ENCODE results near the gene TMEM52.
"Not testable (repeated sequence)": the region's sequence is repeated elsewhere in the genome, so short reads cannot be mapped to it uniquely, and the experiment has no call there.

TMEM52 gene

GRCh38 chr1:1893291-1893985 lies 25.6 kb downstream of the TMEM52 start:
- no peak for DNase-seq

GRCh38 chr1:1892763-1893120 lies 26.3 kb downstream of the TMEM52 start:
- no peak for DNase-seq

- no peak for DNase-seq
Measured at GRCh38 chr1:1892079-1892762, 26.9 kb downstream of the TMEM52 start.

- peak; percentile 74 for DNase-seq
Measured at GRCh38 chr1:1891349-1892078, 27.6 kb downstream of the TMEM52 start.

- DNase-seq: peak; percentile 94
Measured at GRCh38 chr1:1890506-1891348, 28.4 kb downstream of the TMEM52 start, which contains the start of gene GNB1. Gene GNB1, minus strand, starts transcription at chr1:1891087. Its CDS starts 65,634 bp downstream, at chr1:1825453.

GRCh38 chr1:1889847-1890505 lies 29.1 kb downstream of the TMEM52 start:
- peak; percentile 68 for DNase-seq

GRCh38 chr1:1889090-1889750 lies 29.9 kb downstream of the TMEM52 start:
- DNase-seq: no peak

GRCh38 chr1:1883890-1884289 lies 35.2 kb downstream of the TMEM52 start:
- DNase-seq: not testable (repeated sequence)

- no peak for DNase-seq
Measured at GRCh38 chr1:1883092-1883873, 35.8 kb downstream of the TMEM52 start.

GRCh38 chr1:1881727-1882126 lies 37.4 kb downstream of the TMEM52 start:
- no peak for DNase-seq

GRCh38 chr1:1880617-1881312 lies 38.3 kb downstream of the TMEM52 start:
- no peak for DNase-seq

- DNase-seq: no peak
Measured at GRCh38 chr1:1879942-1880341, 39.1 kb downstream of the TMEM52 start.

GRCh38 chr1:1877865-1878436 lies 41.1 kb downstream of the TMEM52 start:
- no peak for DNase-seq

- no peak for DNase-seq
Measured at GRCh38 chr1:1876335-1876930, 42.6 kb downstream of the TMEM52 start.

- DNase-seq: no peak
Measured at GRCh38 chr1:1875932-1876331, 43.1 kb downstream of the TMEM52 start.

GRCh38 chr1:1874901-1875300 lies 44.2 kb downstream of the TMEM52 start:
- DNase-seq: no peak

GRCh38 chr1:1873186-1873585 lies 45.9 kb downstream of the TMEM52 start:
- no peak for DNase-seq

- DNase-seq: no peak
Measured at GRCh38 chr1:1872329-1872994, 46.6 kb downstream of the TMEM52 start.

- DNase-seq: no peak
Measured at GRCh38 chr1:1869469-1869868, 49.6 kb downstream of the TMEM52 start.
